ENCODE data around the gene NDUFS4. TPM values are rescaled to one million over a fixed set of nuclear protein-coding genes. Genes with fewer than 3 reads are reported as not detected.

NDUFS4 gene
- total and polyA plus RNA-seq, 9 of the 15 experiments (the other 6 are each of a cell fraction or from before 2014, with no cell fraction given): 68.7 to 313 (median 113) TPM

- TF ChIP-seq CHD7 (IDR thresholded peaks at IDR 0.05; ENCODE audit: low read depth, low read length) (no peak), GTF2B (IDR thresholded peaks at IDR 0.05; ENCODE audit: extremely low read depth, insufficient read length) (no peak), THAP7 (CRISPR knock-in tag; IDR thresholded peaks at IDR 0.05) (no peak), HDAC2 (IDR thresholded peaks at IDR 0.05) (no peak), PYGO2 (tag; IDR thresholded peaks at IDR 0.05) (no peak), ATF6 (CRISPR knock-in tag; IDR thresholded peaks at IDR 0.05) (no peak), SAP30 (IDR thresholded peaks at IDR 0.05; ENCODE audit: borderline replicate concordance, insufficient read depth, low read depth, low read length, poor library complexity, severe bottlenecking) (no peak), PHTF2 (CRISPR knock-in tag; IDR thresholded peaks at IDR 0.05) (no peak), CBX2 (IDR thresholded peaks at IDR 0.05; ENCODE audit: insufficient read depth, low read length, poor library complexity, severe bottlenecking) (no peak), CCNT2 (IDR thresholded peaks at IDR 0.05; ENCODE audit: borderline replicate concordance, extremely low read depth, insufficient read length, low read depth, low read length) (no peak), KHSRP (IDR thresholded peaks at IDR 0.05) (no peak), NEUROD1 (IDR thresholded peaks at IDR 0.05; ENCODE audit: borderline replicate concordance, low read depth, low read length, partially characterized antibody) (no peak)
These were observed 21.8 kb downstream of the NDUFS4 start (continued) for GRCh38 chr5:53582225-53582624.
